ENCODE data around the gene LDHAL6A. TPM values are rescaled to one million over a fixed set of nuclear protein-coding genes. Genes with fewer than 3 reads are reported as not detected.

Gene LDHAL6A
- total RNA-seq (2014; rRNA removed; shearing (Covaris generic)): 0.11 TPM in 1 of 2 replicates, not detected in the other

DNA sequence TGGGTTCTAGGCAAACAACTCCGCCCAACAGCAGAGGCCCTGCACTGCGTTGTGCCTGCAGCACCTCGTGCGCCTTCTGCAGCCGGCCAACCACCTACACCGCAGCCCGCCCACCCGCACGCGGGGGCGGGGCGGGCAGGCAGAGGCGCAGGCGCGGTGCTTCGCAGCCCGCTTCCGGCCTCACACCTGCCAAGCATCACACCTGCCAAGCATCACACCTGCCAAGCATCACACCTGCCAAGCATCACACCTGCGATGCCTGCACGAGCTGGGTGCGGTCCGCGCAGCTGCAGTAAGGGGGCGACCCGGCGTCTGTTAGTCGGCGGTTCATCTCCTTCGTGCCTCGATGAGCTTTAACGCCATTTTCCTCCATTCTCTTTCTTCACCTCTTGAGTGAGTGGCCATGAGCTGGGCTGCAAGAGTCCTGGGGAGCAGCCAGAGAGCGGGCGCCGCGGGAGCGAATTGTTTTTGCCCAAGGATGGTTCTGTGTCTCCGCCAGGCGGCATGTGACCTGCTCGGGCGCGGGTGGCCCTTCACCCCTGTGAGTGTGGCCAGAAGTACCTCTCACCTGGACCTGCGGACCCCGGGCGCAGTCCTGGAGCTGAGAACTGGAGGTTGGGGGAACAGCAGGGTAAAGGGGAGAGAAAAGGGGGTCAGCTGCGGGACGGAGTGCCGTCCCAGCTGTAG is at the start of gene LDHAL6A:
Gene LDHAL6A, plus strand, starts transcription at position 171 of the 687 bp plus-strand sequence. CDS start 825 bp downstream, outside the sequence.
- no peak for DNase-seq (ENCODE audit: low read depth)

DNA sequence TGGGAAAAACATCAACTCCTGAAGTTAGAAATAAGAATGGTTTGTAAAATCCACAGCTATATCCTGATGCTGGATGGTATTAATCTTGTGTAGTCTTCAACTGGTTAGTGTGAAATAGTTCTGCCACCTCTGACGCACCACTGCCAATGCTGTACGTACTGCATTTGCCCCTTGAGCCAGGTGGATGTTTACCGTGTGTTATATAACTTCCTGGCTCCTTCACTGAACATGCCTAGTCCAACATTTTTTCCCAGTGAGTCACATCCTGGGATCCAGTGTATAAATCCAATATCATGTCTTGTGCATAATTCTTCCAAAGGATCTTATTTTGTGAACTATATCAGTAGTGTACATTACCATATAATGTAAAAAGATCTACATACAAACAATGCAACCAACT is 48.3 kb upstream of the LDHAL6A start:
- peak; percentile 24 for DNase-seq (ENCODE audit: low read depth)

DNA sequence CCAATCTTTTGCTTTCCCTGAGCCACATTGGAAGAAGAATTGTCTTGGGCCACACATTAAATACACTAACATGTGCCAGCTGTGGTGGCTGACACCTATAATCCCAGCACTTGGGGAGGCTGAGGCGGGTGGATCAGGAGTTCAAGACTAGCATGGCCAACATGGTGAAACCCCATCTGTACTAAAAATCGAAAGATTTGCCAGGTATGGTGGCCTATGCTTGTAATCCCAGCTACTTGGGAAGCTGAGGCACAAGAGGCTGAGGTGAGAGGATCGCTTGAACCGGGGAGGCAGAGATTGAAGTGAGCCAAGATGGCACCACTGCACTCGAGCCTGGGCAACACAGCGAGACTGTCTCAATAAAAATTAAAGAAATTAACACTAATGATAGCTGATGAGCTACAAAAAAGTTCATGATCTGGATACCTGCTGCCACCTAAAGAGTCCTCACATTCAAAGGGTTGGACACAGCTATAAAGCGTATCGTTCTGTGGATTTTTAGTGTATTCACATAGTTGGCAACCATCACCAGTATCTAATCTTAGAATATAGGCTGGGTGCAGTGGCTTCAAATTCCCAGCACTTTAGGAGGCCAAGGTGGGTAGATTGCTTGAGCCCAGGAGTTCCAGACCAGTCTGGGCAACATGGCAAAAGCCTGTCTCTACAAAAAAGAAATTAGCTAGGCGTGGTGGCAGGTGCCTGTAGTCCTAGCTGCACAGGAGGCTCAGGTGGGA is 46.9 kb upstream of the LDHAL6A start:
- DNase-seq (ENCODE audit: low read depth): no peak

DNA sequence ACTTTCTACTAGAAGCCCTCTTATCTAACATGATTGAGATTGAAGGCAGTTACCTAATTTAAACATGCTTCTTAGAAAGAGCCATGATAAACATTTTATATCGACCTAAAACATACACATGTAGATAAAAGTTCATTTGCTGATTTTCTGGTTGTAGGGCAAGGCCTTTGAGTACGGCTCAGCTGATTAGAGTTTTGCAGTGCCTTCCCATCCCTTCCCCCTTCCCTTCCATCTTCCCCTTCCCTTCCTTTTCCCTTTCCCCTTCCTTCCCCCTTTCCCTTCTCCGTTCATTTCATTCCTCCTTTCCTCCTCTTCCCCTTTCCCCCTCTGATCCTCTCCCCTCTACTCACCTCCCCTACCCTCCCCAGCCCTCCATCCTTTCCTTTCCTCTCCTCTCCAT is 39.2 kb upstream of the LDHAL6A start:
- no peak for DNase-seq (ENCODE audit: low read depth)

DNA sequence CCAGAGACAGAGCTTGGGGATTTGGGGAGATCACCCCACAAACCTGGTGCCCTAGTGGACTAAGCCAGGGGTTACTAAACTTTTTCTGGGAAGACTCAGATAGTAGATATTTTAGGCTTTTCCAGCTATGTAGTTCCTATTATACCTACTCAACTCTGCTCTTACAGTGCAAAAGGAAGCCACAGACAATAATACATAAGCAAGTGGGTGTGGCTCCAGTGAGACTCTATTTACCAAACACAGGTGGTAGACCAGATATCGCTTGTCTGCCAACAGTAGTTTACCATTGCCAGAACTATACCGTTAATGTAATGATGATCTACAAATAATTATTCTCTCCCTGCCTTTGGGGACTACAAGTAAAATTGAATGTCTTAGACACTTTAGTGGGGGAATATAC is 36.6 kb upstream of the LDHAL6A start:
- DNase-seq (ENCODE audit: low read depth): no peak

DNA sequence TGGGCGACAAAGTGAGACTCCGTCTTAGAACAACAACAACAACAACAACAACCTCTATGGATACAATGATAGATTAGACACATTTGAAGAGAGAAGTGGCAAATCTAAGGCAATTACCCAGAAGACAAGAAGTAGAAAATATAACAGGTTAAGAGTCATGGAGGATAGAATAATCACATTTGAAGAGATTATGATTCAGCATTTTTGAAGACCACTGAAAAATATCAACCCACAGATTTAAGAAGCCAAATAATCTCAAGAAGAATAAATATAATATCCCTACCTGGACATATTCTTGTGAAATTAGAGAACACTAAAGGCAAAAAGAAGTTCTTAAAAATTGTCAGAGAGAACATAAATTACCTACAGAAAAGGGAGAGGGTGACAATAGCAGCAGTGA is 35.6 kb upstream of the LDHAL6A start:
- DNase-seq (ENCODE audit: low read depth): no peak

DNA sequence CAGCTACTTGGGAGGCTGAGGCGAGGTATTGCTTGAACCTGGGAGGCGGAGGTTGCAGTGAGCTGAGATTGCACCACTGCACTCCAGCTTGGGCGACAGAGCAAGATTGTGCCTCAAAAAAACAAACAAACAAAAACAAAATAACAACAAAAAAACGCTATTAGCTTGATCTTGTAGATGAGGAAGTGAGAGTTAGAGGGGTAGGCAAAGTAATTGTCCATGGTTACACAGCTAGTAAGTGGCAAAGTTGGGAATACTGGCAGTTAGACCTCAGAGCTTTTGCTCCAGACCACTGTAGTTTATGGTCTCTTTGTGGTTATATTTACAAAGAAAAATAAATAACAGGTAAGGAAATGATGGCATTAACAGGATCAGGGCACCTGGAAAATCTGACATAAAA is 28.4 kb upstream of the LDHAL6A start:
- DNase-seq (ENCODE audit: low read depth): no peak

DNA sequence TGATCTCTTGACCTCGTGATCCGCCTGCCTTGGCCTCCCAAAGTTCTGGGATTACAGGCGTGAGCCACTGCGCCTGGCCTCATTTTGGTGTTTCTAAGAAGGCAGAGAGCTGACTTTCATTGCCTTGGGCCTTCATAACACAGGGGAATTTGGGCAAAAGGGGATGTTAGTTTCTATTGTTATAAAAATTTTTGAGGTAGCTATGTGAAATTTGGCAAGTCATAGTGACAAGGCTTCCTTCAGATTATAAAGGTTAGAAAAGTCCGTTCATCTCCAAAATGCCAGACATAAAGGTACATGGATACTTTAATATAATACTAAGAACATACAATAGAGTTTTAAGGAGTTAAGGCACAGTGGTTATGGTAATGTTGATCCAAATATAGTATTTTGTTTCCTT is 26.3 kb upstream of the LDHAL6A start:
- no peak for DNase-seq (ENCODE audit: low read depth)

DNA sequence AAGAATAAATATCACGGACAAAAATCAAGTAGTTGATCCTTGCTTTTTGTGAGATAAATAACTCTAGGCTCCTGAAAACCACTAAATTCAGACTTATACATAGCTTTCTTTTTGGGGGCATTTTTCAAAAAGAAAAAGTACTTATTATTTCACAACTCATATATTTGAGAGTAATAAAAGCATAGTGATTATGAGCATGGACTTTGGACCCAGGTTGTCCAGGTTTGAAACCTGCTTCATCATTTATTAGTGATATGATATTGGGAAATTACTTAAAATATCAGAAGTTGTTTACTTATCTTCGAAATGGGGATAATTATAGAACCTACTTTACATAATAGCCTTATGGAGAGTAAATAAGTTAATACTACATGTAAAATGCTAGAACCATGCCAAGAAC is 17.0 kb upstream of the LDHAL6A start:
- DNase-seq (ENCODE audit: low read depth): no peak

DNA sequence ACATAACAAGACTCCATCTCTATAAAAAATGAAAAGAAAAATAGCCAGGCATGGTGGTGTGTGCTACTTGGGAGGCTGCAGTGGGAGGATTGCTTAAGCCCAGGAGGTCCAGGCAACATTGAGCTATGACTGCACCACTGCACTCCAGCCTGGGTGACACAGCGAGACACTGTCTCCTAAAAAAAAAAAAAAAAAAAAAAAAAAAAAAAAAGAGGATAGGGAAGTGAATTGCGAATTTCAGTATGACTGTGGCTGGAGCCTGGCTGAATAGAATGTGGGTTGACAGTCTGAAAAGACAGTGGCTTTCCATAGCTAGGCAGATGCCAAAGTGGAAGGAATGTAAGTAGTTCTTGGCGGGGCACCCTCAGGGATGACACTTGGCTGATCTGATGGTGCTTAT is 6.4 kb upstream of the LDHAL6A start:
- DNase-seq (ENCODE audit: low read depth): no peak

DNA sequence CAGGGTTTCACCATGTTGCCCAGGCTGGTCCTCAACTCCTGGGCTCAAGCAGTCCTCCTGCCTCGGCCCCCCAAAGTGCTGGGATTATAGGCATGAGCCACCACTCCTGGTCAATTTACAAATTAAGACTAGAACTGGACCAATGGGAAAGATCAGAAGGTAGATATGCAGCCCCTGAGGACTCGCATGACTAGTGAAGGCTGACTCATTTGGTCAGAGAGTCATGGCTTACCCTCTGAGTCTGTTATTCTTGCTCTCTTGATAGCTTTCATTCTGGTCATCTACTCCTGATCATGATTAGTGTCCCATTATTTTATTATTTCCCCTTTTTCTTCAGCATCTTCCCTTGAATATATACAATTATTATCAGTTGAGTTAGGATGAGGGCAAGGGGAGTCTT is 2.7 kb upstream of the LDHAL6A start:
- DNase-seq (ENCODE audit: low read depth): peak; percentile 44

DNA sequence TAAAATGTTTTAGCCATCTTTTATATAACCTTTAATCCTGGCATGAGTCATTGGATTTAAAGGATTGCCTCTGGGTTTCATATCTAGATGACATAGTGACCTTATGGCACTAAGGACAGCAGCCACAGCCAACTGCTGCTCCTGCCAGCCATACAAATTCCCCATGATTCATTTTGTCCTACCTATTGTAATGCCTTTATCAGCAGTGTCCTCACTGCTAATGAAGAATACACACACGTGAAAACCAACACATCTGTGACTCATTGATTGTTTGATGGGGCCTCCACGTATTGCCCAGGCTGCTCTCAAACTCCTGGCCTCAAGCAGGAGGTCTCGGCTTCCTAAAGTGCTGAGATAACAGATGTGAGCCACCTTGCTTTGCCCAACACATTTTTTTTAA is 1.8 kb downstream of the LDHAL6A start:
- DNase-seq (ENCODE audit: low read depth): peak; percentile 9

DNA sequence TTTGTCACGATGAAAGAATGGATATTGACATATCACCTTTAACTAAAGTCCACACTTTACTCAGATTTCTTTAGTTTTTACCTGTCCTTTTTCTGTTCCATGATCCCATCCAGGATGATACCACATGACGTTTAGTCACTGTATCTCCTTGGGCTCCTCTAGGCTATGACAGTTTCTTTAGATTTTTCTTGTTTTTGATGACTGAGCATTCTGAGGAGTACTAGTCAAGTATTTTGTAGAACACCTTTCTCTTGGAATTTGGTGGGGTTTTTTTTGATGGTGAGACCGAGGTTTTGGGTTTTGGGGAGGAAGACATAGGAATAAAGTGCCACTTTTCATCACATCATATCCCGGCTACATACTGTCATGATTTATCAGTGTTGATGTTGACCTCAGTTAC is 4.0 kb downstream of the LDHAL6A start:
- no peak for DNase-seq (ENCODE audit: low read depth)

DNA sequence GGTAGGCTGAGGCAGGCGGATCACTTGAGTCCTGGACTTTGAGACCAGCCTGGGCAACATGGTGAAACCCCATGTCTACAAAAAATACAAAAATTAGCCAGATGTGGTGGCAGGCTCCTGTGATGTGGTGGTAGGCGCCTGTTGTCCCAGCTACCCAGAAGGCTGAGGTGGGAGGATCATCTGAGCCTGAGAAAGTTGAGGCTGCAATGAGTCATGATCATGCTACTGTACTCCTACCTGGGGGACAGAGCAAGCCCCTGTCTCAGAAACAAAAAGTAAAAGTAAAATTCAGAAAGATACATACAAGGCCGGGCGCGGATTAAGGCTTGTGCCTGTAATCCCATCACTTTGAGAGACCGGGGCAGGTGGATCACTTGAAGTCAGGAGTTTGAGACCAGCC is 6.3 kb downstream of the LDHAL6A start:
- DNase-seq (ENCODE audit: low read depth): no peak

DNA sequence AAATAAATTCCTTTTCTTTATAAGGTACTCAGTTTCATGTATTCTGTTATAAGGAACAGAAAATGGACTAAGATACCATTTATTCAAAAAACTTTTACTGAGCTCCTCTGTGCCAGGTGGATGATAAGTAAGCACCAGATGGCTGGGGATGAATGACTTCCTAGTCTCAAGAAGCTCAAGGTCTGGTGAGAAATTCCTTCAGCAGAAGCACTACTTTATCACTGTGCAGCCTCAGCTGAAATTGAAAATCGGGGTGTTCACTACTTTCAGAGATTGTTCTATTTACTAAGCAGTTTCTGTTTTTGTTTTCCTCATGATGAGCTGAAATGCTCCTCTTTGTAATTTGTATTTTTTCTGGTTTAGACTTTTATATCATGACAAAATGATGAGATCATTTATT is 7.8 kb downstream of the LDHAL6A start:
- no peak for DNase-seq (ENCODE audit: low read depth)

DNA sequence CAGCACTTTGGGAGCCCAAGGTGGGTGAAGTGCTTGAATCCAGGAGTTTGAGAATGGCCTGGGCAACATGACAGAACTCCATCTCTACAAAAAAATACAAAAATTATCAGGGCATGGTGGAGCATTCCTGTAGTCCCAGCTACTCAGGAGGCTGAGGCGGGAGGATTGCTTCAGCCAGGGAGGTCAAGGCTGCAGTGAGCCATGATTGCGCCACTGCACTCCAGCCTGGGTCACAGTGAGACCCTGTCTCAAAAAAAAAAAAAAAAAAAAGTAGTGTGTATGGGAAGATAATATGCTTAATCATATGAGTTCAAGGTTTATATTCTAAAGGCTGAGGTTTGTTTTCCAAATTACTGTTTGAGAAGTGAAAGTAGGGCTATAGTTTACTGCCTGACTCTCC is 10.7 kb downstream of the LDHAL6A start:
- no peak for DNase-seq (ENCODE audit: low read depth)

DNA sequence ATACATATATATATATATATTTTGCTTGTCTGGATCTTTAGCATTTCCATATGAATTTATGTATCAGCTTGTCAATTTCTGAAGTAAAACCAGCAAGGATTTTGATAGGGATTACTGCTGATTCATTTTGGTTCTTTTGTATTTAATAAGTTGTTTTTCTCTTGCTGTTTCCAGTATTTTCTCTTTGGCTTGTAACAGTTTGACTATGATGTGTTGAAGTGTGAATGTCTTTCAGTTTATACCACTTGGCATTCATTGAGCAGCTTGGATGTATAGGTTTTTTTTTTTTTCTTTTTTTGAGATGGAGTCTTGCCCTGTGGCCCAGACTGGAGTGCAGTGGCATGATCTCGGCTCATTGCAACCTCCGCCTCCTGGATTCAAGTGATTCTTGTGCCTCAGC is 12.4 kb downstream of the LDHAL6A start:
- no peak for DNase-seq (ENCODE audit: low read depth)

DNA sequence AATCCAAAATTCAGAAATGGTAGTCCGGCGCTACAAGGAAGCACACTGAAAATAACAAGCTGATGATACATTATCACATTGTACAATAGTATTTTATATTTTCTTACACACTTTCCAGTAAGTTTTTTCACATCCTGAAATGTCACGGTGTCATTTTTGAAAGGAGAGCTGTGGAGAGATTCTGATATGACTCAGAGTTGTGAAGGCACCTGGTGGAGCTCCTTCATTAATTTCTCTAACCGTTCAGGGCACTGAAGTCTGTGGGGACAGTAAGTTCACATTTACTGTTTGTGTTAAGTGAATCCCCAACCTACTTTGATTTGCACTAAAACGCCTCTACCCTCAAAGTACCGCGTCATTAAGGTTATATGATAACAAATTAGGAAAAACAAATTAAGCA is 13.3 kb downstream of the LDHAL6A start:
- DNase-seq (ENCODE audit: low read depth): no peak

DNA sequence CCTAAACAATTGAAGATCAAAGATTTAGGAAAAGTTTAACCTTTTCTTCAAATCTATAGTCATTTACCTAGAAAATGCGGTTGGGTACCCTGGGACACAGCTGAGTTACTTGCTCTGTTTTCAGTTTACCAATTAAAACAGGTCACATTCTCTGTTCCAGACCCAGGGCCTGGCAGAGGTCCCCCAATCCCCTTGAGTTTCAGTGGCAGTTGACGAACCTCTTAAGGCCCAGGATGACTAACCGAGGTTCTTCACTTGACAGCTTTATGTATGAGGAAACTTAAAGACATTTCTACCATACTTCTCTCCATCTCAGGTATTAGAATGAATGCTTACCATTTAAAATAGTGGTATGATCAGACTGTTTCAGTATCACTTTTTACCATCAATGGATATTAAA is 16.3 kb downstream of the LDHAL6A start:
- no peak for DNase-seq (ENCODE audit: low read depth)

DNA sequence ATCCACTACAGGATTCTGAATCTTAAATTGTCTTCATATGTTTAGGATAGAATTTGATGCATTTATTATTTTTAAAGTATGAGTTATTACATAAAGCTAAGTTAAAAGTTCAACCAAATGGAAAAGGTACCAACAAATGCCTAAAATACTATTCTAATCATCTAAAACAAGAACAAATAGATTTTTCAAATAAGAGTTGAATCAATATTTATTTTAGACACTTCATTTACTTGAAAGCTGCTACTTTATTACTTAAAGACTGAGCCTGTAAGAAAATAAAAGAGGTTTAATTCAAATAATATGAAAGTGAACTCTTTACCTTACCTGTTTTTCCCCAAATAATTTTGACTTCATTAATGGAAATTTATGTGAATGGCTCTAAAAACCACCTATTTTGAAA is 16.9 kb downstream of the LDHAL6A start:
- DNase-seq (ENCODE audit: low read depth): no peak

DNA sequence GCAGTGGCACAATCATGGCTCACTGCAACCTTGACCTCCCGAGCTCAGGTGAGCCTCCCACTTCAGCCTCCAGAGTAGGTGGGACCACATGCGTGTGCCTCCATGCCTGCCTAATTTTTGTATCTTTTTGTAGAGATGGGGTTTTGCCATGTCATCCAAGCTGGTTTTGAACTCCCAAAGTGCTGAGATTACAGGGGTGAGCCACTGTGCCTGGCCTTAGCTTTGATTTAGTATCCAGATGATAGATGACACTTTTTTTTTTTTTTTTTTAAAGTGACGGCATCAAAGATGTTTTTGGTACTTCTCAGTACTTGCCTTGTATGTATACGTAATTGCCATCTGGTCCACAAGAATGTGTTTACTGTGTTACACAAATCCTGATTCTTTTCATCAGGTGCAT is 23.4 kb downstream of the LDHAL6A start:
- no peak for DNase-seq (ENCODE audit: low read depth)

DNA sequence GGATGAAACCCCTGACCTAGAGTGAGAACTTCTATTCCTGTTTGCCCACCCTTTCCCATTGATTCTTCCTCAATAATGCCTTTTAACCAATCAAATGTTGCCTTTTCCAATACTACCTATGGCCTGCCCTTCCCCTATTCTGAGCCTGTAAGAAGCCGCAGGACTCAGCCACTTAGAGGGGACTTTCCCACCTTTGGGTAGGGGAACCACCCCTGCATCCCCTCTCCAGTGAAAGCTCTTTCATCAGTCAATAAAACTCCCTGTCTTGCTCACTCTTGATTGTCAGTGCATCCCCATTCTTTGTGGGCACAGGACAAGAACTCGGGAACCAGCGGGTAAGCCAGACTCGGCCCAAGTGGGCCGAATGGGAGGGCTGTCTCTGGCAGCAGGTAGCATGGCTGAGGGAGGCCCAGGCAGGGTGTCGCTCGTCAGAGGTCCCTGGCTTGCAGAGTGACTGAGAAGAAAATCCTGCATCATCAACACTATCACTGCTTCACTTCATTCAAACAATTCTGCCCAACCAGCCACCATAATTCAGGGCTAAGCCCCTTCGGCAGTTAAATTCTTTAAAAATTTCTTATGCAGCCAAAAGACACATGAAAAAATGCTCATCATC is 30.4 kb downstream of the LDHAL6A start:
- no peak for DNase-seq (ENCODE audit: low read depth)

DNA sequence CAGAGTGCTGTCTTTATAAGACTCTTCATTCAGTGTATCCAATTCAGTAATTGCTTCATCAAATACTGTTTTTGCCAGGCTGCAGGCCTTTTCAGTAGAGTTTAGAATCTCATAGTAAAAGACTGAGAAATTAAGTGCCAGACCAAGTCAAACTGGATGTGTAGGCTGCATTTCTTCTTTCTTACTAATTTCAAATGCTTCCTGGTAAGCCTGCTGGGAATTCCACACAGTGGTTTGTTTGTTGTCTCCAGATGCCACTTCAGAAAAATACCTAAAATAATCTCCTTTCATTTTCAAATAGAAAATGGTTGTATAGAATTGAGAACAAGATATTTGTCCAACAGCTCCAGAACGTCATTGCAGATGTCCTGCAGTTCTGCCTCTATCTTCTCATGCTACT is 34.7 kb downstream of the LDHAL6A start:
- no peak for DNase-seq (ENCODE audit: low read depth)
